ENCODE measurements around the gene BRPF3.

BRPF3 gene

GRCh38 chr6:36268478-36269275 is 72.1 kb downstream of the BRPF3 start:
- no peak for TF ChIP-seq CTCF (IDR thresholded peaks at IDR 0.05; ENCODE audit: control insufficient read depth, insufficient read depth, low read depth, low read length, missing control alignments)
- H3K4me3 ChIP-seq (ENCODE audit: control insufficient read depth, low read depth, low read length), result no peak overlapping the region
- no peak for DNase-seq (ENCODE audit: low read depth)

GRCh38 chr6:36269834-36270705 is 73.5 kb downstream of the BRPF3 start, which contains the start of gene PNPLA1:
PNPLA1 (plus strand) TSS chr6:36270060; CDS start chr6:36270460, 400 bp downstream.
- DNase-seq (ENCODE audit: low read depth), result no peak
- TF ChIP-seq CTCF (IDR thresholded peaks at IDR 0.05; ENCODE audit: control insufficient read depth, insufficient read depth, low read depth, low read length, missing control alignments), result no peak
- H3K4me3 ChIP-seq (ENCODE audit: control insufficient read depth, low read depth, low read length), result no peak within 1 kb of the TSS

- DNase-seq (ENCODE audit: low read depth), result no peak
- no peak overlapping the region for H3K4me3 ChIP-seq (ENCODE audit: control insufficient read depth, low read depth, low read length)
- TF ChIP-seq CTCF (IDR thresholded peaks at IDR 0.05; ENCODE audit: control insufficient read depth, insufficient read depth, low read depth, low read length, missing control alignments), result no peak
Measured at GRCh38 chr6:36272234-36272633, 75.7 kb downstream of the BRPF3 start.

GRCh38 chr6:36273067-36273466 is 76.5 kb downstream of the BRPF3 start:
- TF ChIP-seq CTCF (IDR thresholded peaks at IDR 0.05; ENCODE audit: control insufficient read depth, insufficient read depth, low read depth, low read length, missing control alignments), result no peak
- DNase-seq (ENCODE audit: low read depth), result no peak
- H3K4me3 ChIP-seq (ENCODE audit: control insufficient read depth, low read depth, low read length), result no peak overlapping the region

- no peak overlapping the region for H3K4me3 ChIP-seq (ENCODE audit: control insufficient read depth, low read depth, low read length)
- no peak for DNase-seq (ENCODE audit: low read depth)
- no peak for TF ChIP-seq CTCF (IDR thresholded peaks at IDR 0.05; ENCODE audit: control insufficient read depth, insufficient read depth, low read depth, low read length, missing control alignments)
Measured at GRCh38 chr6:36273802-36274514, 77.4 kb downstream of the BRPF3 start.
